HG03280 (cell line): ENCODE results near the gene MANF.
A peak's percentile ranks its signal among the peaks of the same experiment; 100 is the strongest.
"Not testable (repeated sequence)": the region's sequence is repeated elsewhere in the genome, so short reads cannot be mapped to it uniquely, and the experiment has no call there.

Experiments
- ATAC-seq: cut with Tn5 transposase; IDR thresholded peaks from one replicate; pipeline ENCODE4 v1.9.1; 2021; ENCODE audit warnings: mild to moderate bottlenecking, moderate library complexity; ENCODE audit not compliant: unreplicated experiment

MANF gene

GRCh38 chr3:51371943-51372557 is 13.0 kb upstream of the MANF start:
- no peak for ATAC-seq

GRCh38 chr3:51373658-51374421 is 11.3 kb upstream of the MANF start:
- ATAC-seq, result no peak

- ATAC-seq, result no peak
Measured at GRCh38 chr3:51374456-51374855, 10.6 kb upstream of the MANF start.

- ATAC-seq, result no peak
Measured at GRCh38 chr3:51375136-51375535, 10.0 kb upstream of the MANF start.

GRCh38 chr3:51375571-51375970 is 9.5 kb upstream of the MANF start:
- no peak for ATAC-seq

GRCh38 chr3:51378065-51378464 is 7.0 kb upstream of the MANF start:
- no peak for ATAC-seq

GRCh38 chr3:51378726-51379125 is 6.4 kb upstream of the MANF start:
- no peak for ATAC-seq

GRCh38 chr3:51379301-51379700 is 5.8 kb upstream of the MANF start:
- no peak for ATAC-seq

GRCh38 chr3:51379746-51380455 is 5.2 kb upstream of the MANF start:
- no peak for ATAC-seq

GRCh38 chr3:51380601-51381332 is 4.3 kb upstream of the MANF start:
- no peak for ATAC-seq

- ATAC-seq, result no peak
Measured at GRCh38 chr3:51381333-51381705, 3.8 kb upstream of the MANF start.

GRCh38 chr3:51382076-51382745 is 2.9 kb upstream of the MANF start:
- ATAC-seq, result no peak

GRCh38 chr3:51382947-51383578 is 2.0 kb upstream of the MANF start:
- no peak for ATAC-seq

GRCh38 chr3:51384055-51384725 is 901 bp upstream of the MANF start:
- ATAC-seq, result peak; percentile 1

GRCh38 chr3:51385621-51386091 is 565 bp downstream of the MANF start:
- no peak for ATAC-seq

GRCh38 chr3:51386159-51386851 is 1.2 kb downstream of the MANF start:
- no peak for ATAC-seq

- no peak for ATAC-seq
Measured at GRCh38 chr3:51386852-51387229, 1.8 kb downstream of the MANF start.

- ATAC-seq, result not testable (repeated sequence)
Measured at GRCh38 chr3:51387281-51387680, 2.2 kb downstream of the MANF start.
